Measurements from ENCODE around the gene POLR2A.
"Not testable (repeated sequence)": the region's sequence is repeated elsewhere in the genome, so short reads cannot be mapped to it uniquely, and the experiment has no call there.

The POLR2A gene

DNA sequence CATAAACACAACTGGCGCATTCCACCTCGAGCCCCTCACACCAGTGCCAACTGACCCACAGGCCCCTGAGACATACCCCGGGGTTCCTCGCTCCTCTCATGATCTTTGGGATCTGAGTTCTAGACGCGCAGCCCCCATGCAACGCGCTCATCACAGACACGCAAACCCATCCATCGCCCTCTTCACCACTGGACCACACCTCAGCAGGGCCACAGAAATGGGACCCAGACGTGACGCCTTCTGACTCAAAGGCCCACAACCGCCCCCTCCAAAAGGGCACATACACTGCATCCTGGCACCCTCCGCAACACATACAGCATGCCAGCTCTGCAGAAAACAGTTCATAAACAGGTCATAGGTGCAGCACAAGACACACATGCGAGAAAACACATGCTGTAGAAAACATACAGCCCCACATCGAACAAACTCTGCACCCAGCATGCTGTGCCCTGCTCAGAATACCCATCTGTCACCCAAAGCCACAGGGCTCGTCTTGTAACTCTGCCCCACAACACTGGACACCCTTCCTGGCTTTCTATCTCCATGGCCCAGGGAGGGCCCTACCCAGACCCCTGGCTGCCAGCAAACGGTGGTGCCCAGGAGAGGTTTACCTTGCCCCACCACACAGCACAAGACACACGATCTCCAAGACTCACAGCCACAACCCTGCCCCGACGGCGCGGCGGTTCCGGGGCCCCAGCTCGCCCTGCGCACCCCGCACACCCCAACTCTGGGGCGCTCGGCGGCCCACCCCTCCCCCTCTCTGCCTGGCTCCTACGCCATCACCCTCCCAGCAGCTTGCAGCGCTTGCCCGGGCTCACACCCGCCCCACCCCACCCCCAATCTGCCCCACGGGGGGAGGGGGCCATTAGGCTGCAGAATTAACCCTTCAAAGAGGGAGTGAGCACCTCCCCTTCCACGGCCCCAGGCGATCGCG lies 5.6 kb upstream of the POLR2A start:
- peak; percentile 58 for DNase-seq (ENCODE audit: low spot score)

DNA sequence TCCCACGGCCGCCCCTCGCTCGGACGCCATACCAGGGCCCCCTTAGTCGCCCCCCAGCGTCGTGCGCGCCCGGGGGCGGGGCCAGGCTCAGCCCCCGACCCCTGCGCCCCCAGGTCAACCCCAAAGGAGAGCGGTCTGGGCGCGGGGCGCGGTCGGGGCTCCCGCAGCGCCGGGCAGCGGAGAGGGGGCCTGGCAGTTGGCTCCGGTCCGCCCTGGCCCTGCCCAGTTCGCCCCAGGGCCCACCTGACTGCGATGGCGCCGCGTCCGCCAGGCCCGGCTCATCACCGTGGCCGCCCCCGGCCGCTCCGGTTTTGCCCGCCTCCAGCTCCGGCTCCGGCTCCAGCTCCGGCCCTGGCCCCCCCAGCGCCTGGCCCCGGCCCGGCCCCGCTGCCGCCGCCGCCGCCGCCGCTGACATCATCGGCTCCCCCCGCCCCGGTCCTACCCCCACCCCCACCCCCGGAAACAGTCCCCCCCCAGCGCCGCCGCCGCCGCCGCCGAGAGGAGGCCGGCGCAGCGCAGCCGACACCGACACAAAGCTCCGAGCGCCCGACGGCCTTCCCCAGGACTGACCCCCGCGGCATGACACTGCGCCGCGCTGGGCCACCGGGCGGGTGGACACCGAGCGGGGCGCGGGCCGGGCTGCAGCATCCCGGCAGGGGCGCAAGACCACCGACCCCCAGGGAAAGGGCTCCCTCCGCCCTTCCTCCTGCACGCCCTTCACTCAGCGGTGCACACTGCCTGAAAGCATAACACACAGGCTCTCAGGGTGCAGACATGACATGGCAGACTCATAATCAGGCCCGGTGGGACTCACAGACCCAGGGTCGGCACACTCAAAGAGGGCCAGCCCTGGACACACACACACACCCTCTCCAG lies 4.7 kb upstream of the POLR2A start, which contains the start of gene ZBTB4:
Gene ZBTB4 (minus strand): TSS at position 419 of the 876 bp plus-strand sequence. CDS start 12,830 bp downstream, outside the sequence.
- DNase-seq (ENCODE audit: low spot score) = peak; percentile 41

DNA sequence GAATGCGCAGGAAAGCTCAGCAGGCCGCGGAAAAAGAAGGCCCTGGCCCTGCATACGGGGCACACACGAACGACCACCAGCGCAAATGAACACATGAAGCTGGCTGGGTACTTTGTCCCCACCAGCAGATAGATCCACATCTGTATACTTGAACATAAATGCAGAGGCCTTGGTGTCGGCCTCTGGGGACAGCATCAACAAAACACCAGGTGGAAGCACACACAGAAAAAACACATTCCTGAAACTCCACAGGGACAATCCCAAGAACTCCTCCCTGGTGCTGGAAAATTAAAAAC lies 4.1 kb upstream of the POLR2A start:
- DNase-seq (ENCODE audit: low spot score) = no peak

DNA sequence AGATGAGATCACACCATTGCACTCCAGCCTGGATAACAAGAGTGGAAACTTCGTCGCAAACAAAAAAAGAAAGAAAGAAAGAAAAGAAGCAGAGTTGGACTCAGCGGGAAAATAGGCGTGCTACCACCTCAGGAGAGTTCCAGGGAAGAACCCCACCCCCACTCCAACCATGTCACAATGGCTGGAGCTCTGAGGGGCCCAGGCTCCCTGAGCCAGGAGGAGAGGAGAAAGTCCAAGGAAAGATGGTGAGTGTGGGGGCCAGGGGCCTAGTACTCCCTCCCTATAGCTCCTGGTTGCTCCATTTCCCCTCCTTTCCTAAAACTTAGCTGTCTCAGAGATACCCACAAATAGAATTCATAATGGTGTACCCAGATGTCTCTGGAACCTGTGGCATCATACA lies 2.9 kb upstream of the POLR2A start, which contains the start of gene SLC35G6:
Gene SLC35G6 (plus strand): TSS at position 172 of the 400 bp plus-strand sequence. CDS start 71 bp downstream, at position 243.
- DNase-seq (ENCODE audit: low spot score) = not testable (repeated sequence)

DNA sequence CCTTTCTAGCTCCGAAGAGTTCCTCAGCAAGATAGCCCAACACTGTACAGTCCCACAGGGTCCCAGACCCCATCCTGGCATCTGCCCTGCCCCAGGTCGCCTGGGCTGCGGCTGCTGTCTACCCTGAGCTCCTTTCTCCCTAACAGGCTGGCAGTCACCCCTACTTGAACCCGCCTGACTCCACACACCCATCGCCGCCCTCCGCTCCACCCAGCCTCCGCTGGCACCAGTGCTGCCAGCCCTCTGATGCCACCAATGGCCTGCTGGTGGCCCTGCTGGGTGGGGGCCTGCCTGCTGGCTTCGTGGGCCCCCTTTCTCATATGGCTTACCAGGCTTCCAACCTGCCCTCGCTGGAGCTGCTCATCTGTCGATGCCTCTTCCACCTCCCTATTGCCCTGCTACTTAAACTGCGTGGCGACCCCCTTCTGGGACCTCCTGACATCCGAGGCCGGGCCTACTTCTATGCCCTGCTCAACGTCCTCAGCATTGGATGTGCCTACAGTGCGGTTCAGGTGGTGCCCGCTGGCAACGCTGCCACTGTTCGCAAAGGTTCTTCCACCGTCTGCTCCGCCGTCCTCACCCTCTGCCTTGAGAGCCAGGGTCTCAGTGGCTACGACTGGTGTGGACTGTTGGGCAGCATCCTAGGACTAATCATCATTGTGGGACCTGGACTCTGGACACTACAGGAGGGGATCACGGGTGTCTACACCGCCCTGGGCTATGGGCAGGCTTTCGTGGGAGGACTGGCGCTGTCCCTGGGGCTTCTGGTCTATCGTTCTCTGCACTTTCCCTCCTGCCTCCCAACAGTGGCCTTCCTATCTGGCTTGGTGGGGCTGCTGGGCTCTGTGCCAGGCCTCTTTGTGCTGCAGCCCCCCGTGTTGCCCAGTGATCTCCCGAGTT lies 2.1 kb upstream of the POLR2A start:
- DNase-seq (ENCODE audit: low spot score) = peak; percentile 57

DNA sequence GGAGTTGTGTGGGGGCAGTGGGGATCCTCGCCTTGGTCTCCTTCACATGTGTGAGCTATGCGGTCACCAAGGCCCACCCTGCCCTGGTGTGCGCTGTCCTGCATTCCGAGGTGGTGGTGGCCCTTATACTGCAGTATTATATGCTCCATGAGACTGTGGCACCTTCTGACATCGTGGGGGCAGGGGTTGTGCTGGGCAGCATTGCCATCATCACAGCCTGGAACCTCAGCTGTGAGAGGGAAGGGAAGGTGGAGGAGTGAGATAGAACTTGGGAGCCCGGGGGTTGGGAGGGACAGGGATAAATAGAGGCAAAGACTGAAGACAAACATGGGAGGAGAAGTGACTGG lies 1.5 kb upstream of the POLR2A start:
- not testable (repeated sequence) for DNase-seq (ENCODE audit: low spot score)

DNA sequence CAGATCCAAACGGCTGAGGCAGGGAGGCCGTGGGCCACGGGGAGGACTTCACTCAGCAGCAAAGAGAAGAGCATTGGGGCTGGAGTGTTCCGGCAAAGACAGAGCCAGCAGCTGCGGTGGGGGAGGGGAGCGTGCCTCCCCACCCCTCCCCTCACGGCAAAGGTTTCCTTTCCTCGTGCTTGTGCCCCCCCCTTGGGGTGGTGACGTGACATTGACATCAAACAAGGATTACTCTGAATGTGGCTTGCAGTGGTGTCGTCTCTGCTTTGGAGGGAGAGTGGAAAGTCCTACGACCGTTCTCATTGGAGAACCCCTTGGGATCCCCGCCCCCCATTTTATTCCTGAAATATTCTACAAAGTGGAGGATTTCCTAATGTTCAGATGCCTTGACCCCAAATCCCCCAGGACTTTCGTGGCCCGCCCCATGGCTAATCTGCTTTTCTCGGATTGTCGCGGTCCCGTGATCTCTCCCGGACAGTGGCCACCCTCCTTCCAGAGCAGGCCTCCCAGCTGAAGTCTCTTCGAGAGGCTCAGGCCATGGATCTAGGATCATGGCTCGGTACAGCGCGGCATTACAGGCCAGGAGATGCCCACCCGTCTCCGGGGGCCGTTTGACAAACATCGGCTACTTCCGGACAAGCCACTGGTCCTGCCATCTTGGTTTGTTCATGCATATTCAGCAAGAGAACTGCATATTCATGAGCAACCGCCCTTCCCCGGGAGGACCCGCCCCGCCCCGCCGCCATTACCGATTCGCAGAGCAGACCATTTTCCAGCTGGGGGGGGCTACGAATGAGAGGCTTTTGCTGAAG lies 705 bp upstream of the POLR2A start:
- peak; percentile 93 for DNase-seq (ENCODE audit: low spot score)

DNA sequence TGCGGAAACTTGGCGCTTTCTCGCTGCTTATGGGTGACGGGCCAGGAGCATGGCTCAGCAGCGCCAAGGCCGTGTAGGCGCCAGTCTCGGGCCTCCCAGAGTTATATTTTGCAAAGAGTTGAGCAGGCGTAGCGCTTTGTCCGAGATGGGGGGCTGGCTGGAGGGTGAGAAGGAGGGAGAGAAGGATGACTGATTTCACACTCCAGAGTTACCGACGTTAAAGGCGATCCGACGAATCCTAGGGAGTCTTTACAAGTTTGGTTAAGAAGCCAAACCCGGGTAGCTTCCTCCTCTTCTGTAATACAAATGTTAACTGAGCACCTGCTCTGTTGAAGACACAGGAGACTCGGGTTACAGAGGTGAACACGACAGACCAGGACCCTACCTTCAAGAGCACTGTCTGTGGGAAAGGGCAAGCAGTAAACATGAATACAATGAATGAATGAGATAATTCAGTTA lies 782 bp downstream of the POLR2A start:
- DNase-seq (ENCODE audit: low spot score) = no peak

DNA sequence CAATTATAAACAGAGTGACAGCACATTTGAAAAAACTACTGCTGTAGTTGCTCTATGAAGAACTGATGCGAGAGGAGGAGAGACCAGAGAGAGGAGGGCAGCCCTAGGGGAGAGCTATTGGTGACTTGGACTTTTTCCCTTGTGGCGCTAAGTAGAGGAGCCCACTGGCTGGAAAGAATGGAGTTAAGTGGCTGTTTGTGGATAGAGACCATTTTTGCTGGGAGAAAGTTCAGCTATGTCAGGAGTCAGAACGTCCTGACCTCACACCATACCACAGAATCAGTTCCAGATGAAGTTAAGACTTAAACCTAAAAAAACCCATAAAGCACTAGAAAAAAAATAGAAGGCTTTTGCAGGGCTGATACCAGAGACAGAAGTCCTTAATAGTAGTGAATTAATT lies 2.0 kb downstream of the POLR2A start:
- no peak for DNase-seq (ENCODE audit: low spot score)

DNA sequence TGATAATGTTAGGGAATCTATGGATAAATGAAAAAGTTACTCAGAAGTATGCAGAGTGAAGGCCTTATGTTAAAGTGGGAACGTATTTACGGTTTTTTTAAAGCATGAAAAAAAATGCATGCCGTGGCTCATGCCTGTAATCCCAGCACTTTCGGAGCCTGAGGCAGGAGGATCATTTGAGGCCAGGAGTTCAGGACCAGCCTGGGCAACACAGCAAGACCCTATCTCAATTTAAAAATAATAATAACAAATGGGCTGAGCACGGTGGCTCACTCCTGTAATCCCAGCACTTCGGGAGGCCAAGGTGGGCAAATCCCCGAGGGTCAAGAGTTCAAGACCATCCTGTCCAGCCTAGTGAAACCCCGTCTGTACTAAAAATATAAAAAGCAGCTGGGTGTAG lies 6.0 kb downstream of the POLR2A start:
- no peak for DNase-seq (ENCODE audit: low spot score)

DNA sequence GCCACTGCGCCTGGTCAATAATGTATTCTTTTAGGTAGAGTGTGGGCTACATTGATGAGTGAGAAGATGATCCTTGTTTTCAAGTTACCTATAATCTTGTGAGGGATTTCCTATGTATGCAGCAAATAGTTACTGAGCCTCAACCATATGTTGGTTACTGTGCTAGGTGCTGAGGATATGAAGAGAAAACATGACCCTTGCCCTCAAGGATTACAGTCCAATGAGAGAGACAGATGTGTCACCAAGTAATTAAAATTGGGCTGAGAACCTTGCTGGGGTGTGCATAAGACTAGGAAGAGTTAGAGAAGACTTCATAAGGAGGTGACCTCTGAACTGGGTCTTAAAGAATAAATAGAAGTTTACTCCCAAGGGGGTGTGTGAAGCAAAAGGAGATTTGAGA lies 7.4 kb downstream of the POLR2A start:
- DNase-seq (ENCODE audit: low spot score) = no peak

DNA sequence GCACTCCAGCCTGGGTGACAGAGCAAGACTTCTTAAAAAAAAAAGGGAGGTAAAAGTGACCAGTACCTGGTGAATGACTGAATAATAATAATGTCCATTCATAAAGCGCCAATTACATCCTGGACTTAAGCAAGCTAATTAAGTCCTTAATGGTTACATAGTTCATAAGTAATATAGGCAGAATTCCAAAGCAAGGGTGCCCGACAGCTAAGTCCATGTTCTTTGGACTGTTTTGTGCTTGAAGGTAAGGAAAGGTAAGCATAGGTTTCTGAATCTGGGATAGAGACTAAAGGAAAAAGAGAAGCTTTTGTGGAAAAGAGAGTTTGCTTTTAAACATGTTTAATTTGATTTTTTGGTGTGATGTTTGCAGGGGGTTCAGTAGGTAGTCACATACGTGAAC lies 9.8 kb downstream of the POLR2A start:
- no peak for DNase-seq (ENCODE audit: low spot score)

DNA sequence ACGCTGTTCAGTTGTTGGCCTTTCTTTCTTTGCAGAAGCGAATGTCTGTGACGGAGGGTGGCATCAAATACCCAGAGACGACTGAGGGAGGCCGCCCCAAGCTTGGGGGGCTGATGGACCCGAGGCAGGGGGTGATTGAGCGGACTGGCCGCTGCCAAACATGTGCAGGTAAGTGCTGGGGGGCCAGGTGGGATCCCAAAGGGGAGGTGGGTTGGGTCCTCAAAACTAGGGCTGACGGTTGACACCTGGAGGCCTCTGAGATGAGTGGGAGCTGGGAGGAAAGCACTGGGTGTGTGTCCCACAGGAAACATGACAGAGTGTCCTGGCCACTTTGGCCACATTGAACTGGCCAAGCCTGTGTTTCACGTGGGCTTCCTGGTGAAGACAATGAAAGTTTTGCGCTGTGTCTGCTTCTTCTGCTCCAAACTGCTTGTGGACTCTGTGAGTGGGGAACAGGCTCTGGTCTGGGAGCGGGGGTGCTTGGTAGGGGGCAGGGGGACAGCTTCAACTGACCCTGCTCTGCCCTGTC lies 11.8 kb downstream of the POLR2A start:
- no peak for DNase-seq (ENCODE audit: low spot score)

DNA sequence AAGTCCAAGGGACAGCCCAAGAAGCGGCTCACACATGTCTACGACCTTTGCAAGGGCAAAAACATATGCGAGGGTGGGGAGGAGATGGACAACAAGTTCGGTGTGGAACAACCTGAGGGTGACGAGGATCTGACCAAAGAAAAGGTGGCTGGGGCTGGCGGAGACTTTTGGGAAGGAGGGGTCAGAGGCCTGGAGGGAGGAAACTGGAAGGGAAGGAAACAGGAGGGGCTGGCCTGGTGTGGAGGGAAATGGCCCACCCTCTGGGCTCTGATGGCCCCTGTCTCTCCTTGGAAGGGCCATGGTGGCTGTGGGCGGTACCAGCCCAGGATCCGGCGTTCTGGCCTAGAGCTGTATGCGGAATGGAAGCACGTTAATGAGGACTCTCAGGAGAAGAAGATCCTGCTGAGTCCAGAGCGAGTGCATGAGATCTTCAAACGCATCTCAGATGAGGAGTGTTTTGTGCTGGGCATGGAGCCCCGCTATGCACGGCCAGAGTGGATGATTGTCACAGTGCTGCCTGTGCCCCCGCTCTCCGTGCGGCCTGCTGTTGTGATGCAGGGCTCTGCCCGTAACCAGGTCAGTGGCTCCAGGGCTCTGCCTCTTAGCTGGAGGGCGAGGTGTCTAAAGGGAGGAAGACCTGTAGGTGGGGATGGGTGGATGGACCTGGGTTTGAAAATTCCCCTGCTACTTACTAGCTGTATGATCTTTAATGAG lies 12.5 kb downstream of the POLR2A start:
- DNase-seq (ENCODE audit: low spot score) = no peak

DNA sequence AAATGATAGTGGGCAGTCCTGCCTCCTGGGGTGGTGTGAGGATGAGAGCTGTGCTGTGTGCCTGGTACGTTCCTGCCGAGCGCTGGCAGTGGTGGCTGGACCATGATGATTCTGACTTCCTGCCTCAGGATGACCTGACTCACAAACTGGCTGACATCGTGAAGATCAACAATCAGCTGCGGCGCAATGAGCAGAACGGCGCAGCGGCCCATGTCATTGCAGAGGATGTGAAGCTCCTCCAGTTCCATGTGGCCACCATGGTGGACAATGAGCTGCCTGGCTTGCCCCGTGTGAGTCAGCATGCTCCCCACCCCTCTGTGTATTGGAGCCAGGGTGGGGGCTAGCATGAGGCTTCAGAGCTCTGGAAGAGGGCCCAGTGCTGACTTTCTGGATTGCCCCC lies 13.1 kb downstream of the POLR2A start:
- no peak for DNase-seq (ENCODE audit: low spot score)

DNA sequence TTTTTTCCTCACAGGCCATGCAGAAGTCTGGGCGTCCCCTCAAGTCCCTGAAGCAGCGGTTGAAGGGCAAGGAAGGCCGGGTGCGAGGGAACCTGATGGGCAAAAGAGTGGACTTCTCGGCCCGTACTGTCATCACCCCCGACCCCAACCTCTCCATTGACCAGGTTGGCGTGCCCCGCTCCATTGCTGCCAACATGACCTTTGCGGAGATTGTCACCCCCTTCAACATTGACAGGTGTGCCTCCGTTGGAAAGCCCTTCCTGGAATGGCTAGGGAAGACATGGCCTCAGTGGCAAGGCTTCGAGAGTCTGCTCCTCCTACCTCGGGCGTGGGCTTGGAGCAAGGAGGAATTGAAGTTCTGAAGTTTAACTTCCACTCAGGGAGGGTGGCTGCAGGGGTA lies 13.5 kb downstream of the POLR2A start:
- no peak for DNase-seq (ENCODE audit: low spot score)

DNA sequence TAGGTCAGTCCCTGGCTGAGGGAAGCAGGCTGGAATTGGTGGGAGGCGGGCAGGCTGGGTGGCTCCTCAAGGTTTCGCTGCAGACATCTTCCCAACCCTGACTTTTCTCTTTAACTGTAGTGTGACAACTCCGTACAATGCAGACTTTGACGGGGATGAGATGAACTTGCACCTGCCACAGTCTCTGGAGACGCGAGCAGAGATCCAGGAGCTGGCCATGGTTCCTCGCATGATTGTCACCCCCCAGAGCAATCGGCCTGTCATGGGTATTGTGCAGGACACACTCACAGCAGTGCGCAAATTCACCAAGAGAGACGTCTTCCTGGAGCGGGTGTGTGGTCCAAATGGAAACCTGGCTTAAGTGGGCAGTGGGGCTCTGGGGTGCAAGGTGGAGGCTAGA lies 15.0 kb downstream of the POLR2A start:
- no peak for DNase-seq (ENCODE audit: low spot score)

DNA sequence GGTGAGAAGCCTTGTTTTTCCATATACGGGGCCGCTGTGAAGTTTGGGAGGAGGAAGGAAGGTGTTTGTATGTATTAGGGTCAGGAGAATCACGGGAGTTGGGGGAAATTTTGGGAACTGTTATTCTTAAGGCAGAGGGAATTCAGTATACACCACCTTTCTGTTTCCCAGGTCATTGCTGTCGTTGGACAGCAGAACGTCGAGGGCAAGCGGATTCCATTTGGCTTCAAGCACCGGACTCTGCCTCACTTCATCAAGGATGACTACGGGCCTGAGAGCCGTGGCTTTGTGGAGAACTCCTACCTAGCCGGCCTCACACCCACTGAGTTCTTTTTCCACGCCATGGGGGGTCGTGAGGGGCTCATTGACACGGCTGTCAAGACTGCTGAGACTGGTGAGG lies 17.6 kb downstream of the POLR2A start:
- DNase-seq (ENCODE audit: low spot score) = no peak

DNA sequence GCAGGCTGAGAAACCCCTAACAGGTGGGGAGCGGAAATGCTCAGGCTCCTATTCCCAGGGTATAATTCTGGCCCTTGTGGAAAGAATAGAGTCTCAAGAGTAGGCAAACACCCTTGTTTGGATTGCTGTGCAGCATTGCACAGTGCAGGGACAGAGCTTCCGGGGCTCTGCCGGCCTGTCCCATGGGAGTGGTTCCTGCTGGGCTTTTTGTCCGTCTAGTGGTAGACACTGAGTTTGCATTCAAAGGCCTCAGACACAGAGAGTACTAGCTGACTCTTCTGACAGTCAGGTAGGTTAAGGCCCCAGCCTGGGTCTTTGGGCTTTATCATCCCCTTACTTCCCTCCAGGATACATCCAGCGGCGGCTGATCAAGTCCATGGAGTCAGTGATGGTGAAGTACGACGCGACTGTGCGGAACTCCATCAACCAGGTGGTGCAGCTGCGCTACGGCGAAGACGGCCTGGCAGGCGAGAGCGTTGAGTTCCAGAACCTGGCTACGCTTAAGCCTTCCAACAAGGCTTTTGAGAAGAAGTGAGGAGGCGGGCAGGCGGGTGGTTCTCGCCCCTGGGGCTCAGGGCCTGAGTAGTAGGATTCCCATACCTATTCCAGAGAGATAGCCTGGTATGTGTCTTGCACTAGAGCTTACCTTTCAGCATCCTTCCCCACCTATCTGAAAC lies 18.1 kb downstream of the POLR2A start:
- no peak for DNase-seq (ENCODE audit: low spot score)

DNA sequence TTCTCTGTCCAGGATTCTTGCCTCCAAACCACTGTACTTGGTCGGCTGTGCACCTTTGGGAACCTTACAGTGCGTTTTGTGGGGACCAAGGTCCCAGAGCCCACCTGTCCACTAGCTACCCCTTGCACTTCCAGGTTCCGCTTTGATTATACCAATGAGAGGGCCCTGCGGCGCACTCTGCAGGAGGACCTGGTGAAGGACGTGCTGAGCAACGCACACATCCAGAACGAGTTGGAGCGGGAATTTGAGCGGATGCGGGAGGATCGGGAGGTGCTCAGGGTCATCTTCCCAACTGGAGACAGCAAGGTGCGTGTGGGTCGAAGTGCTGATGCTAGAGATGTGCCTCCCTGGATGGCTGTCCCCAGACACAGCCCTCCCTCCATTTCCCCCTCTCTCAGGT lies 18.8 kb downstream of the POLR2A start:
- peak; percentile 30 for DNase-seq (ENCODE audit: low spot score)
